SK-N-SH (cell line): Measurements from ENCODE around the gene GRK1. TPM values are rescaled to one million over a fixed set of nuclear protein-coding genes. Genes with fewer than 3 reads are reported as not detected.

Source experiments
- CTCF ChIA-PET: fragments of 300-600, 350-600 bp; formaldehyde crosslinking; extraction: SDS; loops from one replicate; lab custom pipeline; 2021; lab: Yijun Ruan, JAX
- POLR2A ChIA-PET: fragments of 350-600 bp; sonication (Branson Sonifier 250); formaldehyde crosslinking; extraction: SDS; loops from one replicate; lab custom pipeline; 2020; ENCODE audit warnings: antibody characterized with exemption, inconsistent platforms; lab: Yijun Ruan, JAX
- DNase-seq: peaks from one replicate; pipeline ENCODE4 v3.0.0; 2012
- H2AFZ ChIP-seq: fragments of 200-600 bp; sonication (generic); 2 replicates; pipeline ENCODE4 v1.8.1; 2016; ENCODE audit warnings: antibody characterized with exemption, mild to moderate bottlenecking, low read depth
- H3F3A ChIP-seq: fragments of 200-600 bp; sonication (generic); replicated peaks from 2 replicates; pipeline ENCODE3; 2016; ENCODE audit warnings: antibody characterized with exemption, mild to moderate bottlenecking; ENCODE audit not compliant: insufficient read depth
- H3K27ac ChIP-seq, 2 experiments: fragments of 200-500 bp in 1 of 2; fragments of 200-600 bp in 1 of 2; sonication (Bioruptor generic) in 1 of 2; sonication (generic), shearing (Covaris generic) in 1 of 2; 2 replicates each; pipeline versions ENCODE4 v1.5.1 to v1.6.1; 2014 to 2016; ENCODE audit warnings: low read depth in 2 of 2, inconsistent platforms in 1 of 2, low read length in 1 of 2, mild to moderate bottlenecking in 1 of 2, mixed read lengths in 1 of 2
- H3K27me3 ChIP-seq: fragments of 200-600 bp; sonication (generic), shearing (Covaris generic); 2 replicates; pipeline ENCODE4 v1.6.1; 2016; ENCODE audit warnings: mixed run types; ENCODE audit not compliant: insufficient read depth
- H3K36me3 ChIP-seq, 2 experiments: fragments of 200-500 bp in 1 of 2; fragments of 200-600 bp in 1 of 2; sonication (Bioruptor generic) in 1 of 2; sonication (generic) in 1 of 2; replicated peaks in 1 of 2; 2 replicates each; pipeline versions ENCODE3 to v1.5.1; 2014 to 2016; ENCODE audit warnings: low read length in 1 of 2, mild to moderate bottlenecking in 1 of 2; ENCODE audit not compliant: insufficient read depth in 2 of 2, control insufficient read depth in 1 of 2
- H3K4me1 ChIP-seq, 2 experiments: fragments of 200-500 bp in 1 of 2; fragments of 200-600 bp in 1 of 2; sonication (Bioruptor generic) in 1 of 2; sonication (generic), shearing (Covaris generic) in 1 of 2; 2 replicates each; pipeline versions ENCODE4 v1.5.1 to v1.6.1; 2014 to 2016; ENCODE audit warnings: low read depth in 1 of 2, low read length in 1 of 2, mixed run types in 1 of 2; ENCODE audit not compliant: insufficient read depth in 2 of 2, control insufficient read depth in 1 of 2
- H3K4me2 ChIP-seq: fragments of 200-600 bp; sonication (generic), shearing (Covaris generic); 2 replicates; pipeline ENCODE4 v1.6.1; 2017; ENCODE audit warnings: mixed run types
- H3K4me3 ChIP-seq, 2 experiments: fragments of 200-500 bp in 1 of 2; fragments of 200-600 bp in 1 of 2; sonication (Bioruptor generic) in 1 of 2; sonication (generic), shearing (Covaris generic) in 1 of 2; 2 replicates each; pipeline versions ENCODE4 v1.5.1 to v1.8.1; 2014 to 2016; ENCODE audit warnings: low read depth in 2 of 2, inconsistent platforms in 1 of 2, low read length in 1 of 2, mild to moderate bottlenecking in 1 of 2, mixed read lengths in 1 of 2, moderate library complexity in 1 of 2
- H3K79me2 ChIP-seq: fragments of 200-600 bp; sonication (generic); 2 replicates; pipeline ENCODE4 v1.8.1; 2017; ENCODE audit warnings: mild to moderate bottlenecking; ENCODE audit not compliant: insufficient read depth
- H3K9ac ChIP-seq: fragments of 200-600 bp; sonication (generic); 2 replicates; pipeline ENCODE4 v1.6.1; 2017; ENCODE audit warnings: mixed run types
- H3K9me2 ChIP-seq: fragments of 200-600 bp; sonication (generic); 2 replicates; pipeline ENCODE4 v1.6.1; 2017; ENCODE audit warnings: mixed run types
- H3K9me3 ChIP-seq: fragments of 200-600 bp; sonication (generic); 2 replicates; pipeline ENCODE4 v1.6.1; 2017; ENCODE audit warnings: mixed run types, mild to moderate bottlenecking, moderate library complexity
- H4K20me1 ChIP-seq: fragments of 200-600 bp; sonication (generic); 2 replicates; pipeline ENCODE4 v1.6.1; 2017; ENCODE audit warnings: mild to moderate bottlenecking, mixed run types; ENCODE audit not compliant: insufficient read depth
- FOSL2 ChIP-seq: IDR thresholded peaks from 2 replicates; pipeline ENCODE4 v1.4.0; 2012; ENCODE audit warnings: low read depth, mild to moderate bottlenecking, moderate library complexity, borderline replicate concordance
- FOXJ3 ChIP-seq: sonication (generic); formaldehyde crosslinking; IDR thresholded peaks from 2 replicates; pipeline ENCODE4 v1.5.1; 2020; ENCODE audit warnings: mild to moderate bottlenecking, missing genetic modification reagents
- MEF2A ChIP-seq: IDR thresholded peaks from 2 replicates; pipeline ENCODE4 v1.4.0; 2012; ENCODE audit warnings: low read depth, borderline replicate concordance
- MXI1 ChIP-seq: IDR thresholded peaks from 2 replicates; pipeline ENCODE4 v1.6.1; 2012; ENCODE audit warnings: mild to moderate bottlenecking, low read depth, low read length, improper control_type of control experiment
- NFIC ChIP-seq: IDR thresholded peaks from 2 replicates; pipeline ENCODE4 v1.4.0; 2012; ENCODE audit warnings: borderline replicate concordance
- POLR2AphosphoS5 ChIP-seq: IDR thresholded peaks from 2 replicates; pipeline ENCODE4 v1.6.1; 2012; ENCODE audit warnings: low read depth, low read length
- RAD21 ChIP-seq: IDR thresholded peaks from 2 replicates; pipeline ENCODE4 v1.6.1; 2012; ENCODE audit warnings: mild to moderate bottlenecking, low read length
- RCOR1 ChIP-seq: fragments of 150-350 bp; IDR thresholded peaks from 2 replicates; pipeline ENCODE4 v1.6.1; 2017; ENCODE audit warnings: antibody characterized with exemption, low read length
- SIN3A ChIP-seq: IDR thresholded peaks from 2 replicates; pipeline ENCODE4 v1.6.1; 2012; ENCODE audit warnings: low read depth, mild to moderate bottlenecking, low read length, moderate library complexity, borderline replicate concordance
- SMC3 ChIP-seq: IDR thresholded peaks from 2 replicates; pipeline ENCODE4 v1.6.1; 2012; ENCODE audit warnings: low read depth, low read length, improper control_type of control experiment
- TAF1 ChIP-seq: IDR thresholded peaks from 2 replicates; pipeline ENCODE4 v1.6.1; 2012; ENCODE audit warnings: low read depth, mild to moderate bottlenecking, low read length, moderate library complexity, borderline replicate concordance
- TCF12 ChIP-seq: IDR thresholded peaks from 2 replicates; pipeline ENCODE4 v1.4.0; 2012
- TEAD4 ChIP-seq: IDR thresholded peaks from 2 replicates; pipeline ENCODE4 v1.4.0; 2012; ENCODE audit warnings: mild to moderate bottlenecking, borderline replicate concordance; ENCODE audit not compliant: insufficient read depth
- WGBS: methylation state at CpG from one replicate; pipeline ENCODE4 v1.1.6; 2017; ENCODE audit warnings: low lambda C conversion rate; 5-methylcytosine and 5-hydroxymethylcytosine counted together
- polyA plus RNA-seq, 3 experiments: library from polyadenylated mRNA; depleted of rRNA; stranded (reverse); fragments of >200 nt; gene quantifications; 2 replicates each; pipeline ENCODE4 v1.2.3, GENCODE V29; 2012
- TF ChIP-seq, protein P1 (sequence below): fragments of 150-350 bp; IDR thresholded peaks from 2 replicates; pipeline ENCODE4 v1.6.1; 2016; ENCODE audit warnings: mild to moderate bottlenecking, low read depth, low read length
- TF ChIP-seq, protein P2 (sequence below): IDR thresholded peaks from 2 replicates; pipeline ENCODE4 v1.6.1; 2012; ENCODE audit warnings: mild to moderate bottlenecking, low read depth, low read length, moderate library complexity
- TF ChIP-seq, protein P3 (sequence below): IDR thresholded peaks from 2 replicates; pipeline ENCODE4 v1.4.0; 2012; ENCODE audit warnings: low read depth
- TF ChIP-seq, protein P4 (sequence below): IDR thresholded peaks from 2 replicates; pipeline ENCODE4 v1.4.0; 2012; ENCODE audit warnings: low read depth, borderline replicate concordance

The GRK1 gene
- polyA plus RNA-seq, 1 of the 3 experiments (the other 2 are of a cell fraction), result 0.12 TPM

DNA sequence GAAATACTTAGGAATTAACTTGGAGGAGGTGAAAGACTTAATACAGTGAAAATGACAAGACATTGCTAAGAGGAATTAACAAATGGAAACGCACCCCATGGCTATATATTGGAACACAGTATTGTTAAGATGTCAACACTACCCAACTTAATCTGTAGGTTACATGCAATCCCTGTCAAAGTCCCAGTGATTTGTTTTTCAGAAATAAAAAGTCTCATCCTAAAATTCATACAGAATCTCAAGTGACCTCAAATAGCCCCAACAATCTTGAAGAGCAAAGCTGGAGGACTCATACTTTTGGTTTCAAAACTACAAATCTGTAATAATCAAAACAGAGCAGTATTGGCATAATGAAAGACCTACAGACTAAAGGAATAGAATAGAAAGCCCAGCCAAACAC lies 22.2 kb upstream of the GRK1 start (continued):
- TF ChIP-seq FOSL2, result no peak
- no peak for TF ChIP-seq TCF12
- TF ChIP-seq, all 33 proteins: peak for 0

DNA sequence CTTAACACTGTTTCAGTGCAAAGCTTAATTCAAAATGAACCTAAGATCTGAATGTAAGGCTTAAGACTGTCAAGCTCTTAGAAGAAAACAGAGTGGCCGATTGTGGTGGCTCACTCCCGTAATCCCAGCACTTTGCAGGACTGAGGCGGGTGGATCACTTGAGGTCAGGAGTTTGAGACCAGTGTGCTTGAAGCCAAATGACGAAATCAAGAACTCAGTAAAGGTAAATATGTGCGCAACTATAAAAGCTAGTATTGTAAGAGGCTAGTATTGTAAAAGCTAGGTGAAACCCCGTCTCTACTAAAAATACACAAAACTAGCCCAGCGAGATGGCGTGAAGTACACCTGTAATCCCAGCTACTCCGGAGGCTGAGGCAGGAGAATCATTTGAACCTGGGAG lies 21.7 kb upstream of the GRK1 start:
- Histone ChIP-seq H3K36me3 (peaks cover 11 to 18% of the 10 kb centered on the region in 2 experiments), H3K4me2 (no peak overlapping the region), H3K27ac (no peak overlapping the region), H3F3A (peaks cover 7% of the 10 kb centered on the region), H3K27me3 (no peaks in the 10 kb centered on the region), H3K4me3 (no peak overlapping the region), H3K9ac (no peak overlapping the region), H2AFZ (no peak overlapping the region), H3K9me2 (no peaks in the 10 kb centered on the region), H4K20me1 (no peaks in the 10 kb centered on the region), H3K9me3 (no peaks in the 10 kb centered on the region), H3K79me2 (no peaks in the 10 kb centered on the region), H3K4me1 (peaks cover 12 to 24% of the 10 kb centered on the region in 2 experiments; a peak in 3 of 4 replicates)
- POLR2A ChIA-PET, result no interaction called here
- WGBS, result 95% methylated on average over 9 of the region's 9 CpGs
- no peak for DNase-seq
- CTCF ChIA-PET, result interaction anchor here (1.0 to 1.1 kb wide), 2 partner anchors 24 to 187 kb away, joined by 3 read pairs; no protein-coding TSS in a partner anchor
- TF ChIP-seq RCOR1, result no peak
- no peak for TF ChIP-seq POLR2AphosphoS5
- TF ChIP-seq RAD21, result no peak
- no peak for TF ChIP-seq TAF1
- TF ChIP-seq TEAD4, result no peak
- no peak for TF ChIP-seq SIN3A
- TF ChIP-seq SMC3, result no peak

DNA sequence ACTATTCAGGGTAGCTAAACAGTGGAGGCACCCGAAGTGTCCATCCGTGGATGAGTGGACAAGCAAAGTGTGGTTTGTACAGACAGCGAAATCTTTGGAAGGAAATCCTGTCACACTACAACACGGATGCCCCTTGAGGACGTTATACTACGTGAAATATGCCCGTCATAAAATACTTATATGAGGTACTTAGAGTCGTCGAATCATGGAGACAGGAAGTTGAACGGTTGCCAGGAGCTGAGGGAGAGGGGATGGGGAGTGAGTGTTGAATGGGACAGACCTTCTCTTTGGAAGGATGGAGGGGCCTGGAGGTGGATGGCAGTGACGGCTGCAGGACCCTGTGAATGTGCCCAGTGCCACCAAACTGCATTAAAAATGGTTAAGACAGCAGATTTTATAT lies 20.6 kb upstream of the GRK1 start:
- POLR2A ChIA-PET, result no interaction called here
- TF ChIP-seq, protein P1, sequence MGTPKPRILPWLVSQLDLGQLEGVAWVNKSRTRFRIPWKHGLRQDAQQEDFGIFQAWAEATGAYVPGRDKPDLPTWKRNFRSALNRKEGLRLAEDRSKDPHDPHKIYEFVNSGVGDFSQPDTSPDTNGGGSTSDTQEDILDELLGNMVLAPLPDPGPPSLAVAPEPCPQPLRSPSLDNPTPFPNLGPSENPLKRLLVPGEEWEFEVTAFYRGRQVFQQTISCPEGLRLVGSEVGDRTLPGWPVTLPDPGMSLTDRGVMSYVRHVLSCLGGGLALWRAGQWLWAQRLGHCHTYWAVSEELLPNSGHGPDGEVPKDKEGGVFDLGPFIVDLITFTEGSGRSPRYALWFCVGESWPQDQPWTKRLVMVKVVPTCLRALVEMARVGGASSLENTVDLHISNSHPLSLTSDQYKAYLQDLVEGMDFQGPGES, result no peak
- TF ChIP-seq MEF2A (no peak), TCF12 (no peak), POLR2AphosphoS5 (no peak), SMC3 (no peak), MXI1 (no peak), RAD21 (no peak), TAF1 (no peak), FOXJ3 (CRISPR knock-in tag) (no peak), NFIC (no peak)
- TF ChIP-seq, protein P2, sequence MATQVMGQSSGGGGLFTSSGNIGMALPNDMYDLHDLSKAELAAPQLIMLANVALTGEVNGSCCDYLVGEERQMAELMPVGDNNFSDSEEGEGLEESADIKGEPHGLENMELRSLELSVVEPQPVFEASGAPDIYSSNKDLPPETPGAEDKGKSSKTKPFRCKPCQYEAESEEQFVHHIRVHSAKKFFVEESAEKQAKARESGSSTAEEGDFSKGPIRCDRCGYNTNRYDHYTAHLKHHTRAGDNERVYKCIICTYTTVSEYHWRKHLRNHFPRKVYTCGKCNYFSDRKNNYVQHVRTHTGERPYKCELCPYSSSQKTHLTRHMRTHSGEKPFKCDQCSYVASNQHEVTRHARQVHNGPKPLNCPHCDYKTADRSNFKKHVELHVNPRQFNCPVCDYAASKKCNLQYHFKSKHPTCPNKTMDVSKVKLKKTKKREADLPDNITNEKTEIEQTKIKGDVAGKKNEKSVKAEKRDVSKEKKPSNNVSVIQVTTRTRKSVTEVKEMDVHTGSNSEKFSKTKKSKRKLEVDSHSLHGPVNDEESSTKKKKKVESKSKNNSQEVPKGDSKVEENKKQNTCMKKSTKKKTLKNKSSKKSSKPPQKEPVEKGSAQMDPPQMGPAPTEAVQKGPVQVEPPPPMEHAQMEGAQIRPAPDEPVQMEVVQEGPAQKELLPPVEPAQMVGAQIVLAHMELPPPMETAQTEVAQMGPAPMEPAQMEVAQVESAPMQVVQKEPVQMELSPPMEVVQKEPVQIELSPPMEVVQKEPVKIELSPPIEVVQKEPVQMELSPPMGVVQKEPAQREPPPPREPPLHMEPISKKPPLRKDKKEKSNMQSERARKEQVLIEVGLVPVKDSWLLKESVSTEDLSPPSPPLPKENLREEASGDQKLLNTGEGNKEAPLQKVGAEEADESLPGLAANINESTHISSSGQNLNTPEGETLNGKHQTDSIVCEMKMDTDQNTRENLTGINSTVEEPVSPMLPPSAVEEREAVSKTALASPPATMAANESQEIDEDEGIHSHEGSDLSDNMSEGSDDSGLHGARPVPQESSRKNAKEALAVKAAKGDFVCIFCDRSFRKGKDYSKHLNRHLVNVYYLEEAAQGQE, result no peak
- TF ChIP-seq, protein P3, sequence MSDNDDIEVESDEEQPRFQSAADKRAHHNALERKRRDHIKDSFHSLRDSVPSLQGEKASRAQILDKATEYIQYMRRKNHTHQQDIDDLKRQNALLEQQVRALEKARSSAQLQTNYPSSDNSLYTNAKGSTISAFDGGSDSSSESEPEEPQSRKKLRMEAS, result no peak
- TF ChIP-seq, protein P4, sequence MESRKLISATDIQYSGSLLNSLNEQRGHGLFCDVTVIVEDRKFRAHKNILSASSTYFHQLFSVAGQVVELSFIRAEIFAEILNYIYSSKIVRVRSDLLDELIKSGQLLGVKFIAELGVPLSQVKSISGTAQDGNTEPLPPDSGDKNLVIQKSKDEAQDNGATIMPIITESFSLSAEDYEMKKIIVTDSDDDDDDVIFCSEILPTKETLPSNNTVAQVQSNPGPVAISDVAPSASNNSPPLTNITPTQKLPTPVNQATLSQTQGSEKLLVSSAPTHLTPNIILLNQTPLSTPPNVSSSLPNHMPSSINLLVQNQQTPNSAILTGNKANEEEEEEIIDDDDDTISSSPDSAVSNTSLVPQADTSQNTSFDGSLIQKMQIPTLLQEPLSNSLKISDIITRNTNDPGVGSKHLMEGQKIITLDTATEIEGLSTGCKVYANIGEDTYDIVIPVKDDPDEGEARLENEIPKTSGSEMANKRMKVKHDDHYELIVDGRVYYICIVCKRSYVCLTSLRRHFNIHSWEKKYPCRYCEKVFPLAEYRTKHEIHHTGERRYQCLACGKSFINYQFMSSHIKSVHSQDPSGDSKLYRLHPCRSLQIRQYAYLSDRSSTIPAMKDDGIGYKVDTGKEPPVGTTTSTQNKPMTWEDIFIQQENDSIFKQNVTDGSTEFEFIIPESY, result no peak
- TF ChIP-seq, all 33 proteins: peak for 0
- no peaks in the 10 kb centered on the region for H3K9me3 ChIP-seq
- no peak overlapping the region for H3K4me2 ChIP-seq
- DNase-seq, result no peak
- no peaks in the 10 kb centered on the region for H3K27me3 ChIP-seq
- peaks cover 5 to 13% of the 10 kb centered on the region in 2 experiments for H3K36me3 ChIP-seq
- H3K79me2 ChIP-seq, result no peaks in the 10 kb centered on the region
- H3K9ac ChIP-seq, result no peak overlapping the region
- CTCF ChIA-PET, result interaction anchor here (0.8 kb wide), 1 partner anchor 26 kb away, joined by 3 read pairs; no protein-coding TSS in a partner anchor
- H2AFZ ChIP-seq, result no peak overlapping the region
- no peak overlapping the region for H3K27ac ChIP-seq
- H3K4me3 ChIP-seq, result no peak overlapping the region
- H3K4me1 ChIP-seq, result peaks cover 12 to 19% of the 10 kb centered on the region in 2 experiments; a peak in 2 of 4 replicates
- H4K20me1 ChIP-seq, result no peaks in the 10 kb centered on the region
- no peaks in the 10 kb centered on the region for H3K9me2 ChIP-seq
- 89% methylated on average over 11 of the region's 11 CpGs for WGBS
- H3F3A ChIP-seq, result peaks cover 7% of the 10 kb centered on the region
